OCI-LY7 (cell line): ENCODE results near the gene GJA1.

Experiments used
- CTCF ChIP-seq: fragments of 200-600 bp; sonication (generic); conservative IDR thresholded peaks from 2 replicates; pipeline ENCODE4 v1.5.1; 2014; ENCODE audit warnings: mild to moderate bottlenecking, antibody characterized with exemption, low read length, moderate library complexity, mixed read lengths
- EZH2phosphoT487 ChIP-seq: fragments of 200-600 bp; sonication (generic); IDR thresholded peaks from 2 replicates; pipeline ENCODE4 v1.6.1; 2018; ENCODE audit warnings: low read depth, borderline replicate concordance, mild to moderate bottlenecking, mixed run types, antibody characterized with exemption, low read length, moderate library complexity, mixed read lengths

- TF ChIP-seq CTCF (no peak), EZH2phosphoT487 (no peak)
These were observed 14.8 kb downstream of the GJA1 start for GRCh38 chr6:121450242-121450641.
